Gastroesophageal sphincter (tissue), 3 donors: ENCODE measurements around the gene KCNJ12.
"Not testable (repeated sequence)": the region's sequence is repeated elsewhere in the genome, so short reads cannot be mapped to it uniquely, and the experiment has no call there.

ENCODE experiments used
- CTCF ChIP-seq, 4 experiments: fragments of 200-600 bp in 2 of 4; fragments of 450-650 bp in 2 of 4; sonication (generic) in 1 of 4; IDR thresholded peaks; one replicate each; pipeline ENCODE4 v1.5.1; 2017 to 2019; ENCODE audit warnings: antibody characterized with exemption in 4 of 4, mild to moderate bottlenecking in 2 of 4, moderate library complexity in 2 of 4
- EP300 ChIP-seq: sonication (generic); formaldehyde crosslinking; IDR thresholded peaks from one replicate; pipeline ENCODE4 v1.6.1; 2017; ENCODE audit warnings: antibody characterized with exemption, mild to moderate bottlenecking
- POLR2A ChIP-seq, 2 donors: fragments of 450-650 bp; IDR thresholded peaks; one replicate each; pipeline ENCODE4 v1.6.1; 2017; ENCODE audit warnings: antibody characterized with exemption in 2 of 2, mild to moderate bottlenecking in 2 of 2, moderate library complexity in 1 of 2

DNA sequence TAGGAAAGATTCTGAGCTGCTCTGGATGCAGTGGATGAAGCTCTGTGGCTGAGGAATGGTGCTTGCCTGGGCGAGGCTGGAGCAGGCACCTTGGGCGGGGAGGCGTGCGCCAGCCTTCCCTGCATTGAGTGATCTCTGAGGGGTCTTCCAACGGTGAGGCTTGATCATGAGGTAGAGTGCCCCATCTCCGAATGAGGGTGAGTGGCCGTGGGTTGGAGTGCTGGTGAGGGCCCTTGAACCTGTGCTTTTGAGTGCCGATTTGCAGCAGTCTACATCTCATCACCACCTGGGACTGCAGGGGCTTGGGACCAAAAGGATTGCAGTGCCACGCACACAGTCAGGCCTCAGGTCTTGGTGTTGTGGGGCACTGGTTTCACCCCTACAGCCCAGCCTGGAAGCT lies 34.2 kb downstream of the KCNJ12 start:
- not testable (repeated sequence) for TF ChIP-seq CTCF (IDR thresholded peaks at IDR 0.05); POLR2A (IDR thresholded peaks at IDR 0.05); EP300
